ENCODE measurements around the gene LGALS1.
"Not testable (repeated sequence)": the region's sequence is repeated elsewhere in the genome, so short reads cannot be mapped to it uniquely, and the experiment has no call there.

Gene LGALS1

DNA sequence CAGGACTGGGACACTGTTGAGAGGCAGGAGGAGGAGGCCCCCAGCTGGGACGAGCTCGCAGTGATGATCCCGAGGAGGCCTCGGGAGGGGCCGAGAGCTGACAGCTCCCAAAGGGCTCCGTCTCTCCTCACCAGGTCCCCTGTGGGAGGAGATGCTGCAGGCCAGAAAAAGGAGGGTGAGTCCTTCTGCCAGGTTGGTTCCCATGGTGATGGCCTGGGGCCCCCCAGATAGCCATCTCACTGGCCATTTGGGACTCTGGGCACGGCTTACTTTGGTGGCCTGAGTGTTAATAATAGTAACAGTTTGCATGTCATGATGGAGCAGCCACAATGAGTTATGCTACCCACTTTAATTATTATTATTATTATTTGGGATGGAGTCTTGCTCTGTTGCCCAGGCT, 40.3 kb downstream of the LGALS1 start:
- Histone ChIP-seq H3K4me1 (ENCODE audit: control insufficient read depth in 1 of 2, insufficient read depth in 2 of 2, low read length in 2 of 2) (no peaks in the 10 kb centered on the region), H3K4me3 (ENCODE audit: low read depth in 1 of 2, low read length in 2 of 2) (no peak overlapping the region), H3K36me3 (ENCODE audit: control insufficient read depth in 1 of 2, insufficient read depth in 2 of 2, low read length in 2 of 2) (no peaks in the 10 kb centered on the region), H3K27ac (ENCODE audit: low read depth, low read length) (no peak overlapping the region), H3K9me3 (ENCODE audit: control insufficient read depth in 1 of 2, low read length in 2 of 2) (no peaks in the 10 kb centered on the region), H3K27me3 (ENCODE audit: control insufficient read depth in 1 of 2, insufficient read depth in 2 of 2, low read length in 2 of 2) (no peaks in the 10 kb centered on the region), H3K9ac (ENCODE audit: low read depth in 1 of 2, low read length in 2 of 2) (no peak overlapping the region)

DNA sequence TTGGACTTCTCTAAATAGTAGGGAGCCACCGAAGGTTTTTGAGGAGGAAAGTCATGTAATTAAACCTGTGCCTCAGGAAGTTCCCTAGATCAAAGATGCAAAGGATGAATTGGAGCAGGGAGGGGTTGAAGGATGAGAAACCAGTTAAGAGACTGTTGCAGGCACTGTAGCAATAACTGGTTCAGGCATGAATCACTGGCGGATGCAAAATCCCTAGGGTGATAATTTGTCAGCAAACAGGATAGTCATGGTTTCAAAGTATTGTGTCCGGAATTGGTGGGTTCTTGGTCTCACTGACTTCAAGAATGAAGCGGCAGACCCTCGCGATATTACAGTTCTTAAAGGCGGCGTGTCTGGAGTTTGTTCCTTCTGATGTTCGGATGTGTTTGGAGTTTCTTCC, 41.3 kb downstream of the LGALS1 start:
- Histone ChIP-seq H3K4me3 (ENCODE audit: low read depth in 1 of 2, low read length in 2 of 2) (no peak overlapping the region), H3K27me3 (ENCODE audit: control insufficient read depth in 1 of 2, insufficient read depth in 2 of 2, low read length in 2 of 2) (no peaks in the 10 kb centered on the region), H3K4me1 (ENCODE audit: control insufficient read depth in 1 of 2, insufficient read depth in 2 of 2, low read length in 2 of 2) (no peaks in the 10 kb centered on the region), H3K36me3 (ENCODE audit: control insufficient read depth in 1 of 2, insufficient read depth in 2 of 2, low read length in 2 of 2) (no peaks in the 10 kb centered on the region), H3K9ac (ENCODE audit: low read depth in 1 of 2, low read length in 2 of 2) (no peak overlapping the region), H3K9me3 (ENCODE audit: control insufficient read depth in 1 of 2, low read length in 2 of 2) (no peaks in the 10 kb centered on the region), H3K27ac (ENCODE audit: low read depth, low read length) (no peak overlapping the region)

DNA sequence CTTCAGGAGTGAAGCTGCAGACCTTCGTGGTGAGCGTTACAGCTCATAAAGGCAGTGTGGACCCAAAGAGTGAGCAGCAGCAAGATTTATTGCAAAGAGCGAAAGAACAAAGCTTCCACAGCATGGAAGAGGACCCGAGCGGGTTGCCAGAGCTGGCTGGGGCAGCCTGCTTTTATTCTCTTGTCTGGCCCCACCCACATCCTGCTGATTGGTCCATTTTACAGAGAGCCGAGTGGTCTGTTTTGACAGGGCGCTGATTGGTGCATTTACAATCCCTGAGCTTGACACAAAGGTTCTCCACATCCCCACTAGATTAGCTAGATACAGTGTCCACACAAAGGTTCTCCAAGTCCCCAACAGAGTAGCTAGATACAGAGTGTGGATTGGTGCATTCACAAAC, 41.8 kb downstream of the LGALS1 start:
- H3K27me3 ChIP-seq (ENCODE audit: control insufficient read depth in 1 of 2, insufficient read depth in 2 of 2, low read length in 2 of 2); H3K9ac ChIP-seq (ENCODE audit: low read depth in 1 of 2, low read length in 2 of 2); H3K9me3 ChIP-seq (ENCODE audit: control insufficient read depth in 1 of 2, low read length in 2 of 2); H3K4me1 ChIP-seq (ENCODE audit: control insufficient read depth in 1 of 2, insufficient read depth in 2 of 2, low read length in 2 of 2); H3K36me3 ChIP-seq (ENCODE audit: control insufficient read depth in 1 of 2, insufficient read depth in 2 of 2, low read length in 2 of 2); H3K4me3 ChIP-seq (ENCODE audit: low read depth in 1 of 2, low read length in 2 of 2); H3K27ac ChIP-seq (ENCODE audit: low read depth, low read length): not testable (repeated sequence)

DNA sequence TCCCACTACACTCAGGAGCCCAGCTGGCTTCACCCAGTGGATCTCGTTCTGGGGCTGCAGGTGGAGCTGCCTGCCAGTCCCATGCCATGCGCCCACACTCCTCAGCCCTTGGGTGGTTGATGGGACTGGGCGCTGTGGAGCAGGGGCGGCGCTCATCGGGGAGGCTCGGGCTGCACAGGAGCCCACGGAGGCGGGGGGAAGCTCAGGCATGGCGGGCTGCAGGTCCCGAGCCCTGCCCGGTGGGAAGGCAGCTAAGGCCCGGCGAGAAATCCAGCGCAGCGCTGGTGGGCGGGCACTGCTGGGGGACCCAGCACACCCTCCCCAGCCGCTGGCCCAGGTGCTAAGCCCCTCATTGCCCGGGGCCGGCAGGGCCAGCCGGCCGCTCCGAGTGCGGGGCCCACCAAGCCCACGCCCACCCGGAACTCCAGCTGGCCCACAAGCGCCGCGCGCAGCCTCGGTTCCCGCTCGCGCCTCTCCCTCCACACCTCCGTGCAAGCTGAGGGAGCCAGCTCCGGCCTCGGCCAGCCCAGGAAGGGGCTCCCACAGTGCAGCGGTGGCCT, 42.4 kb downstream of the LGALS1 start:
- H3K4me3 ChIP-seq (ENCODE audit: low read depth in 1 of 2, low read length in 2 of 2); H3K4me1 ChIP-seq (ENCODE audit: control insufficient read depth in 1 of 2, insufficient read depth in 2 of 2, low read length in 2 of 2); H3K9ac ChIP-seq (ENCODE audit: low read depth in 1 of 2, low read length in 2 of 2); H3K27ac ChIP-seq (ENCODE audit: low read depth, low read length); H3K36me3 ChIP-seq (ENCODE audit: control insufficient read depth in 1 of 2, insufficient read depth in 2 of 2, low read length in 2 of 2); H3K9me3 ChIP-seq (ENCODE audit: control insufficient read depth in 1 of 2, low read length in 2 of 2); H3K27me3 ChIP-seq (ENCODE audit: control insufficient read depth in 1 of 2, insufficient read depth in 2 of 2, low read length in 2 of 2): not testable (repeated sequence)

DNA sequence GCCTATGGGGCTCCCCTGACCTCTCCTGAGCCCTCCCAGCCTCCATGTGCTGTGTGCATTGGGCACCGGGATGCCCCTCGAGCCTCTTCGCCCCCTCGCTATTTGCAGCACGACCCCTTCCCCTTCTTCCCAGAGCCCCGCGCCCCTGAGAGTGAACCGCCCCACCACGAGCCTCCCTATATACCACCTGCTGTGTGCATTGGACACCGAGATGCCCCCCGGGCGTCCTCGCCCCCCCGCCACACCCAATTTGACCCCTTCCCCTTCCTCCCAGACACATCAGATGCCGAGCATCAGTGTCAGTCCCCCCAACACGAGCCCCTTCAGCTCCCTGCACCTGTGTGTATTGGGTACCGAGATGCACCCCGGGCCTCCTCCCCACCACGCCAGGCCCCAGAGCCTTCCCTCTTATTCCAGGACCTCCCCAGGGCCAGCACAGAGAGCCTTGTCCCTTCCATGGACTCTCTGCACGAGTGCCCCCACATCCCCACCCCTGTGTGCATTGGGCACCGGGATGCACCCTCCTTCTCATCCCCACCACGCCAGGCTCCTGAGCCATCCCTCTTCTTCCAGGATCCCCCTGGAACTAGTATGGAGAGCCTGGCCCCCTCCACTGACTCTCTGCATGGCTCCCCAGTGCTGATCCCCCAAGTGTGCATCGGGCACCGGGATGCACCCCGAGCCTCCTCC, 50.3 kb downstream of the LGALS1 start:
- peaks cover 5% of the 10 kb centered on the region in 2 donors for H3K4me1 ChIP-seq (ENCODE audit: control insufficient read depth in 1 of 2, insufficient read depth in 2 of 2, low read length in 2 of 2)
- H3K4me3 ChIP-seq (ENCODE audit: low read depth in 1 of 2, low read length in 2 of 2) = no peak overlapping the region
- H3K9me3 ChIP-seq (ENCODE audit: control insufficient read depth in 1 of 2, low read length in 2 of 2) = no peaks in the 10 kb centered on the region
- peaks cover 0 to 5% of the 10 kb centered on the region in 2 donors for H3K36me3 ChIP-seq (ENCODE audit: control insufficient read depth in 1 of 2, insufficient read depth in 2 of 2, low read length in 2 of 2)
- H3K9ac ChIP-seq (ENCODE audit: low read depth in 1 of 2, low read length in 2 of 2) = no peak overlapping the region
- H3K27me3 ChIP-seq (ENCODE audit: control insufficient read depth in 1 of 2, insufficient read depth in 2 of 2, low read length in 2 of 2) = no peaks in the 10 kb centered on the region
- no peak overlapping the region for H3K27ac ChIP-seq (ENCODE audit: low read depth, low read length)

DNA sequence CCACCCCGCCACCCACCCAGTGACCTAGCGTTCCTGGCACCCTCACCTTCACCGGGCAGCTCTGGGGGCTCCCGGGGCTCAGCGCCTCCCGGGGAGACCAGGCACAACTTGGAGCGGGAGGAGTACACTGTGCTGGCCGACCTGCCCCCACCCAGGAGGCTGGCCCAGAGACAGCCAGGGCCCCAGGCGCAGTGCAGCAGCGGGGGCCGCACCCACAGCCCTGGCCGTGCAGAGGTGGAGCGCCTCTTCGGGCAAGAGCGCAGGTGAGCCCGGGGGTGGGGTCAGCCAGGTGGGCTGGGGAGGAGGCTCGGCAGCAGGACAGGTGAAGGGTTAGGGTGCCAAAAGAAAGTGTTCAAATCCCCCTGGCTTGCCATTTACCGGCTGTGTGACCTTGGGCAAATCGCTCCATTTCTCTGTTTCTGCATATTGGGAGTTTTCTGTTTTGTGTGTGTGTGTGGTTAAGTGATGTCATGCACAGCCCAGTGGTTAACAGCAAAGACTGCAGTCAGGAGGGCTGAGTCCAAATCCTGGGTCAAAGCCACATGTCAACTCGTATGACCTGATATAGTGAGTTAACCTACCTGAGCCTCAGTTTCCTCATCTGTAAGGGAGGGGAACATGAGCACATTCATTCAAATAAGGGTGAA, 50.9 kb downstream of the LGALS1 start:
- H3K27me3 ChIP-seq (ENCODE audit: control insufficient read depth in 1 of 2, insufficient read depth in 2 of 2, low read length in 2 of 2) = no peaks in the 10 kb centered on the region
- H3K36me3 ChIP-seq (ENCODE audit: control insufficient read depth in 1 of 2, insufficient read depth in 2 of 2, low read length in 2 of 2) = peaks cover 0 to 5% of the 10 kb centered on the region in 2 donors

DNA sequence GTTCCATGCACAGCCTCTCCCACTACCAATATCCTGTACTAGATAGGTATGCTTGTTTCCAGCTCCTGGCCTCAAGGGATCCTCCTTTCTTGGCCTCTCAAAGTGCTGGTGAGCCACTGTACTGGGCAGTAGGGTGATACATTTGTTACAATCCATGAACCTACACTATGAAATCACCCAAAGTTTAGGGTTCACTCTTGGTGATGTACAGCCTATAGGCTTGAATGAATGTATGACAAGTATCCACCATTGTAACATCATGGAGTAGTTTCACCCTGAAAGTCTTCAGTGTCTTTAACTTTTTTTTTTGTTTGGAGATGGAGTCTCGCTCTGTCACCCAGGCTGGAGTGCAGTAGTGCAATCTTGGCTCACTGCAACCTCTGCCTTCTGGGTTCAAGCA, 53.2 kb downstream of the LGALS1 start:
- Histone ChIP-seq H3K9ac (ENCODE audit: low read depth in 1 of 2, low read length in 2 of 2) (no peak overlapping the region), H3K27ac (ENCODE audit: low read depth, low read length) (no peak overlapping the region), H3K4me3 (ENCODE audit: low read depth in 1 of 2, low read length in 2 of 2) (no peak overlapping the region), H3K27me3 (ENCODE audit: control insufficient read depth in 1 of 2, insufficient read depth in 2 of 2, low read length in 2 of 2) (no peaks in the 10 kb centered on the region), H3K4me1 (ENCODE audit: control insufficient read depth in 1 of 2, insufficient read depth in 2 of 2, low read length in 2 of 2) (peaks cover 15 to 19% of the 10 kb centered on the region in 2 donors), H3K9me3 (ENCODE audit: control insufficient read depth in 1 of 2, low read length in 2 of 2) (no peaks in the 10 kb centered on the region), H3K36me3 (ENCODE audit: control insufficient read depth in 1 of 2, insufficient read depth in 2 of 2, low read length in 2 of 2) (no peaks in the 10 kb centered on the region)

More for the DNA sequence above, 50.9 kb downstream of the LGALS1 start:
- H3K27ac ChIP-seq (ENCODE audit: low read depth, low read length) = no peak overlapping the region
- H3K9ac ChIP-seq (ENCODE audit: low read depth in 1 of 2, low read length in 2 of 2) = no peak overlapping the region
- H3K4me1 ChIP-seq (ENCODE audit: control insufficient read depth in 1 of 2, insufficient read depth in 2 of 2, low read length in 2 of 2) = peaks cover 10% of the 10 kb centered on the region in 2 donors
- no peak overlapping the region for H3K4me3 ChIP-seq (ENCODE audit: low read depth in 1 of 2, low read length in 2 of 2)
- H3K9me3 ChIP-seq (ENCODE audit: control insufficient read depth in 1 of 2, low read length in 2 of 2) = no peaks in the 10 kb centered on the region

Data from duodenal mucosa (tissue), 2 donors.